GM20431 (cell line): Measurements from ENCODE around the gene CADPS2.

Experiments used
- in situ Hi-C: fragments of 300-500 bp; cut with MseI, MboI; formaldehyde crosslinking; loops from one replicate; pipeline ENCODE4 v1.15.0; 2020; ENCODE audit warnings: low sequenced_read_pairs; ENCODE audit not compliant: unreplicated experiment

The CADPS2 gene

DNA sequence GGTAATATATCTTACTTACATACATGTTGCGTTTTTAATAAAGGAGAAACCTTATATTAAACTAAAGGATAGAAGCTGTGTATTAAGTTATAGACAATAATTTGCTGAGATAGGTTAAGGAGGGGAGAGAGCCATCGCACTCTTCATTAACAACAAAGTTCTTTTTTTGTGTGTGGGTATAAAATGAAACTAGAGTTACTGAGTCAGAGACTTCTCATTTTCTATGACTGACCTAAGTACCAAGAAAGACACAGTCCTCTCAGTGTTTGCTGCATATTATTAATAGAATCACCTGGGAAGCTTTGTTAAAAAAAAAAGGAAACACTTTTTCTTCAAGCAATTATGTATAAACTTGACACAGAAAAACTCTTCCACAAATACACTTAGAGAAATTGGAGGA, 613.1 kb downstream of the CADPS2 start:
- in situ Hi-C loops, result no loop called here

DNA sequence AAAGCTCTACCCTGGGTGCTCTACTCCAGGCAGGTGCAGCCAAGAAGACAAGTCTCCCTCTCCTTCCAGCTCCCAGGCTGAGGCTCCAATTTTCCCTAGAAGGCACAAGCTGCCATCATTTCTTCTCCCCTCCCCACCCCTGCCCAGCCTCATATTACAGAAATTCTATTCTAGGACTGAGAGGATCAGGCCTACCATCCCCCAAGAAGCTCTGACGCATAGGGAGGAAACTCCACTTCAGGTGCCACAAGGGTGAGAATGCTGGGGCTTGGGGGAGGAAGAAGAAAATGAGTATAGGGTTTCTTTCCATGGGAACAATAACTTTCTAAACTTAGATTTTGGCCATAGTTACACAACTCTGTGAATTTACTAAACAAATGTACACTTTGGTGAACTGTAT, 617.0 kb downstream of the CADPS2 start:
- in situ Hi-C loops, result no loop called here
